GM19468 (cell line): ENCODE results near the gene TMCC3.
A peak's percentile ranks its signal among the peaks of the same experiment; 100 is the strongest.
"Not testable (repeated sequence)": the region's sequence is repeated elsewhere in the genome, so short reads cannot be mapped to it uniquely, and the experiment has no call there.

Experiments
- ATAC-seq: cut with Tn5 transposase; IDR thresholded peaks from one replicate; pipeline ENCODE4 v1.9.1; 2021; ENCODE audit warnings: mild to moderate bottlenecking, moderate library complexity, moderate number of reproducible peaks; ENCODE audit not compliant: unreplicated experiment; ENCODE audit errors: extremely low read depth

TMCC3 gene

GRCh38 chr12:94650143-94651056 is at the start of gene TMCC3:
Gene TMCC3 (minus strand): TSS chr12:94650557. CDS start chr12:94650430, 127 bp downstream.
- peak; percentile 22 for ATAC-seq

- no peak for ATAC-seq
Measured at GRCh38 chr12:94699801-94700200, 49.4 kb upstream of the TMCC3 start.

GRCh38 chr12:94698578-94698977 is 48.2 kb upstream of the TMCC3 start:
- ATAC-seq = no peak

GRCh38 chr12:94697631-94698030 is 47.3 kb upstream of the TMCC3 start:
- no peak for ATAC-seq

GRCh38 chr12:94694732-94695131 is 44.4 kb upstream of the TMCC3 start:
- no peak for ATAC-seq

GRCh38 chr12:94692826-94693225 is 42.5 kb upstream of the TMCC3 start:
- not testable (repeated sequence) for ATAC-seq

GRCh38 chr12:94690198-94690771 is 39.9 kb upstream of the TMCC3 start:
- no peak for ATAC-seq

- no peak for ATAC-seq
Measured at GRCh38 chr12:94689646-94690036, 39.3 kb upstream of the TMCC3 start.

GRCh38 chr12:94689002-94689645 is 38.8 kb upstream of the TMCC3 start:
- ATAC-seq = no peak

- ATAC-seq = no peak
Measured at GRCh38 chr12:94687891-94688290, 37.5 kb upstream of the TMCC3 start.

GRCh38 chr12:94686834-94687628 is 36.7 kb upstream of the TMCC3 start:
- ATAC-seq = no peak

GRCh38 chr12:94684416-94685142 is 34.2 kb upstream of the TMCC3 start:
- ATAC-seq = no peak

GRCh38 chr12:94679554-94680195 is 29.3 kb upstream of the TMCC3 start:
- no peak for ATAC-seq

- ATAC-seq = no peak
Measured at GRCh38 chr12:94678849-94679248, 28.5 kb upstream of the TMCC3 start.

GRCh38 chr12:94678379-94678778 is 28.0 kb upstream of the TMCC3 start:
- no peak for ATAC-seq

GRCh38 chr12:94677778-94678177 is 27.4 kb upstream of the TMCC3 start:
- ATAC-seq = peak; percentile 37

- ATAC-seq = no peak
Measured at GRCh38 chr12:94676922-94677321, 26.6 kb upstream of the TMCC3 start.

- peak; percentile 71 for ATAC-seq
Measured at GRCh38 chr12:94676031-94676641, 25.8 kb upstream of the TMCC3 start.

GRCh38 chr12:94674835-94675234 is 24.5 kb upstream of the TMCC3 start:
- ATAC-seq = no peak
